ENCODE measurements around the gene PRKD3.
"Not testable (repeated sequence)": the region's sequence is repeated elsewhere in the genome, so short reads cannot be mapped to it uniquely, and the experiment has no call there.

PRKD3 gene

DNA sequence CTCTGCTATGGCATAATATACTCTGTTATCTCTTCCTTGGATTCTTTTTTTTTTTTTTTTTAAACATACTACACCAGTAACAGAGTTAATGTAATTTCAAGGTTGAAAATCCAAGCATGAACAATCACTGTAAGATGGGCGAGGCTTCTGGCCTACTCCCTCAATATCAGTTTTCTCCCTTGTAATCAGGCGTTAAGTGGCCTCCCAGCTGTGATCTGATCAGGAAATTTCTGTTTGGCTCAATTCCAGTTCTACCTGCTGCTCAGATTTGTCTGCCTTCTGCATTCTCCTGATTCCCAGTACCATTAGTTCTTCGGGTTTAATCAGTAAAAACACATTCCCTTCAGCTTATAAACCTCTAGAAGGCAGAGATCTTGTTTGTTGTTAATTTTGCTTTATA lies 18.6 kb downstream of the PRKD3 start:
- no peak for DNase-seq

DNA sequence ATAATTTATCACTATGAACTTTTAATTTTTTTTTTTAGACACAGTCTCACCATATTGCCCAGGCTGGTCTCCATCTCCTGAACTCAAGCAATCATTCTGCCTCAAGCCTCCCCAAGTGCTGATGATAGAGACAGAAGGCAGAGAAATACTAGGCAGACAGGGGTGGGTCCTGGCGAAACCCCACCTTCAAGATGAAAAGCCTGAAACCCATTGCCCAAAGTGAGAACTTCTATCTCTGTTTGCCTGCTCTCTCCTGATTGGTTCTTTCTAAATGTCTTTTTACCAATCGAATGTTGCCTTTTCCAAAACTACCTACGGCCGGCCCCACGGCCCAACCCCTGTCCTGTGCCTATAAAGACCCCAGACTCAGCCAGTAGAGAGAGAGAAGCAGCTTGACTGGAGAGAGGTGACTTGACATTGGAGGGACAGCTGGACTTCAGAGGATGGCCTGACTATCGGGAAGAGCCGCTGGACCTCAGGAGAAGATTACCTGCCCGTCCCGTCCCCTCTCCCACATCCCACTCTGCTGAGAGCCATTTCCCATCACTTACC lies 21.9 kb downstream of the PRKD3 start:
- DNase-seq = no peak

DNA sequence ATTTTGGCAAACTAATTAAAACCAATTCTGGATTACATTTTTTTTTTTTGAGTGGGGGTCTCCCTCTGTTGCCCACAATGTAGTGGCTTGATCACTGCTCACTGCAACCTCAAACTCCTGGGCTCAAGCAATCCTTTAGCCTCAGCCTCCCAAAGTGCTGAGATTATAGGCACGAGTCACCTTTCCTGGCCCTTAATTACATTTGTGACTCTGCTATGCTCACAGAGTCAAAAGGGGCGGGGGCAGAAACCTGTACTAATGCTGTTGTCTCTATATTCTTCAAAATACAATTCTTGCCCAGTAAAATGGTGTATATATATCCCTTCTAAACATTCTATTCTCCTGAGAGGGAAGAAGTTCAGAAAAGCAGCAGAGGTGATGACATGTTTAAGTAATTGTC lies 23.2 kb downstream of the PRKD3 start:
- DNase-seq = no peak

DNA sequence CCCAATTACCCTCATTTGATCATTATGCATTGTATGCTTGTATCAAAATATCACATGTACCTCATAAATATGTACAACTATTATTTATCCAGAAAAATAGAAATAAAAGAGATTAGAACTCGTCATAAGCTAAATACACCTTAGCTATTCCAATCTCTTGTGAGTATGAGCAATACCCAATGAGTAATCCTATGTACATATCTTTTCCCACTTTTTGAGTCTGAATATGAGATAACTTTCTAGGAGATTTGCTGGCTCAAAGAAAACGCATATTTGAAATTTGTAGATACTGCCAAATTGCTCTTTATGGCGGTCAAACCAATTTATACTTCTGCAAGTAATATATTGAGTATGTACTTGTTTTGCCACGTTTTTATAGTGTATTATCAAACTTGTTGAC lies 24.1 kb downstream of the PRKD3 start:
- DNase-seq = no peak

DNA sequence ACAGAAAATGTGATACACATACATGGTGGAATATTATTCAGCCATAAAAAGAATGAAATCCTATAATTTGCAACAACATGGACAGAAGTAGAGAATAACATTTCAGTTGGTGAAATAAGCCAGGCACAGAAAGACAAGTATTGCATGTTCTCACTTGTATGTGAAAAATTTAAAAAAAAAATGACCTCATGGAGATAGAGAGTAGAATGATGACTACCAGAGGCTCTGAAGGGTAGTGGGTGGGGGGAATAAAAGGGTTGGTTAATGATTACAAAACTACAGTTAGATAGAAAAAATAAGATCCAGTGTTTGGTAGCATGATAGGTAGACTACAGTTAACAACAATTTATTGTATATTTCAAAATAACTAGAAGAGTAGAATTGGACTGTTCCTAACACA lies 24.5 kb downstream of the PRKD3 start:
- no peak for DNase-seq

DNA sequence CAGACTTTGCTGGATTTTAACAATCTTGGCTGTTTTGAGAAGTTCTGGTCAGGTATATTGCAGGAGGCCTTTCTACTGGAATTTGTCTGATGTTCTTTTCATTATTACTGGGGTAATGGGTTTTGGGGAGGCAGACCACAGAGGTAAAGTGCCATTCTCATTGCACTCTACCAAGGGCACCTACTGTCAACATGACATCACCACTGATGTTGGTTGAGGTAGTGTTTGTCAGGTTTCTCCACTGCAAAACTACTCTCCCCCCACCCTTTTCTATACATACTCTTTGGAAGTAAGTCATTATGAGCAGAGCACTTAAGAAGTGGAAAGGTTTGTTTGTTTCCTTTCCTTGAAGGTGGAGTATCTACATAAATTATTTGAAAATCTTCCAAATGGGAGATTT lies 27.0 kb downstream of the PRKD3 start:
- no peak for DNase-seq

DNA sequence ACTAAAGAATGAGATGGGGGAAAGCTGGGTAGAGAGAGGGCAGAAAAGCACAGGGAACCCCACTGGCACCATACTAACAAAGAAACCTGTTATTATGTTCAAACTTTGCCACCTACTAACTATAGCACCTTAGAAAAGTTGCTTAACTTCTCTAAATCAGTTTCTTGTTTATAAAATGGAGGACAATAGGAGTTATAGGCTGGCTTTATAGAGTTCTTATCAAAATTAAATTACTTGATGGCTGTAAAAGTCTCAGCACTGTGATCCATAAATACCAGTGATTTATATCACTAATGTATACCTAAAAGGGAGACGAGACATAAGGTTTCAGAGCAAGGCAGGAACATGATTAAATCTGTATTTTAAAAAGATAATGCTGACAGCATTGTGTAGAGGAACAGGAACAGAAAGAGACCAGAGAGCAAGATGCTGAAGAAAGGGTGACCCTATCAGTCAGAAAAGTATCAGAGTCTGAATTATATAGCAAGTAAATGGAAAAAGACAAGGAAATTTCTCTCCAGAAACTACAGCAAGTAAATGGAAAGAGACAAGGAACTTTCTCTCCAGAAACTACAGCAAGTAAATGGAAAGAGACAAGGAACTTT lies 29.1 kb downstream of the PRKD3 start:
- DNase-seq = no peak

DNA sequence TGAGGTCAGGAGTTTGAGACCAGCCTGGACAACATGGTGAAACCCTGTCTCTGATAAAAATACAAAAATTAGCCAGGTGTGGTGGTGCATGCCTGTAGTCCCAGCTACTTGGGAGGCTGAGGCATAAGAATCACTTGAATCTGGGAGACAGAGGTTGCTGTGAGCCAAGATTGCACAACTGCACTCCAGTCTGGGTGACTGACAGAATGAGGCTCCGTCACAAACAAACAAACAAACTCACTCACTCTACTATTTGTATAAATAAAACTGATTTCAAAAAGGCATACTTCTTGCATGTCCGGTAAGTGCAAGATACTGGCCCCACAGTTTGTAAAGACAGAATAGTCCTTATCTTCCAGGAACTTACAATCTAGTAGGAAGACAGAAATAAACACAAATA lies 29.8 kb downstream of the PRKD3 start:
- not testable (repeated sequence) for DNase-seq

DNA sequence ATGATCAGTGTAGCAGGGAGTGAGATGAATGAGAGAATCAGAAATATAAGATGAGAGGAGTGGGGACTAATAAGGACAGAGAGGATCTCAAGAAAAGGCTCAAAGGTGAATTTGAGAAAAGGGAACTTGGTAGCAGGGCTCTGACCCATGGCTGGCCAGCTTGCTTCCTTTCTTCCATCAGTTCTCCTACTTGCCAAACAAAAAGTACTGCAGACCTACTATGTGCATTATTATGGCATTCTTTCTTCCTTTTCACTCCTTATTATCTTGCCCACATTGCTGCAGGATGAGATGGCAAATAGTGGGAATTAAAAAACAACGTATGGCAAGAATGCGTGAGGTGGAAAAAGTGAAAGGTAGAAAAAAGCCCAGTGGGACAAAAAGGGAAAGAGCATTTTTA lies 33.0 kb downstream of the PRKD3 start:
- DNase-seq = no peak

DNA sequence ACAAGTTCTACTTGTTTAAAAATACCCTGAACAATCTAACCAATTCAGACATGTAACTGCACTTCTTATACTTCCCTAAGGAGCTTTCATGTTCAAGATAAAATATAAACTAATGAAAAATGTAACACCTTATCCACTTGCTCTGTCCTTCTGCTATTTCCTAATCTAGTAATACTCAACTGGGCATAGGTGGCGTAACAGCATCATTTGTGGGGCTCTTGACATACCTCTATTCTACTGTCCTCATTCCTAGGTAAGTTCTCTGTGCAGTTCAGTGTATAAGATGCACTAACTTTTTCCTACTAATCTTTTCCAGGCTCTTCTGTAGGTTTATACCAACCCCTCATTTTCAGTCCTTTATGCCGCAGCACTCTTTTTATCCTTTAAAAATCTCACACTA lies 36.7 kb downstream of the PRKD3 start:
- DNase-seq = no peak

DNA sequence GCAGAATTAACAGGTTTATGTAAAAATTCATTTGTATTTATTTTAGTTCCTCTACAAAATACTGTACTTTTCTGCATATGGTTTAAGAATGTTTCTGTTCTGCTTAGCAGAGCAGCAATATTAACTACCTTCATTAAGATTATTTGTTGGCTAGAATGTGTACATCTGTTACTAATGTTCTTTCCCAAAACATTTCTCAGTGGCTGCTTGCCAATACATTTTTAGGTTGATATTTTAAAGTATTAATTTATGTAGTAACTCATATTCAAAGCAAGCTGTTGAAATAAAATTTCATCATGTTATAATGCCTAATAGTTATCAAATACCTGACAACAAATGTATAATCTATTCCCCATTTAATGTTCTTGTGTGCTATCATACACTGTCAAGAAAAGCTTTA lies 40.3 kb downstream of the PRKD3 start:
- DNase-seq = no peak

DNA sequence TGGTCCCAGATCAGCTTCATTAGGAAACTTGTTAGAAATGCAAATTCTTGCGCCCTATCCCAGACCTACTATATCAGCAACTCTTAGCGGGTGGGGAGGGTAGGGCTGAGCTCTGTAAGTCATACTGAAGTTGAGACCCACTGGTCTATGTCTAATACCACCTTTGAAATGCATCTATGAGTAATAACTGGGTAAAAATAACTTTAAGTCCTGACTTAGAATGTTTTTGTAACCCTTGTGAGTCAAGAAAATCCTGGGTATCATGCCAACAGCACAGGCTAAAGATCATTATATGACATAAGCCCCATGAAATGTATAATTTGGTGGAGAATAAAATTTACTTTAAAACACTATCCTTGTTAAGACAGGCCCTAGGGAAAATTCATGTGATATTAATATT lies 41.4 kb downstream of the PRKD3 start:
- DNase-seq = no peak

DNA sequence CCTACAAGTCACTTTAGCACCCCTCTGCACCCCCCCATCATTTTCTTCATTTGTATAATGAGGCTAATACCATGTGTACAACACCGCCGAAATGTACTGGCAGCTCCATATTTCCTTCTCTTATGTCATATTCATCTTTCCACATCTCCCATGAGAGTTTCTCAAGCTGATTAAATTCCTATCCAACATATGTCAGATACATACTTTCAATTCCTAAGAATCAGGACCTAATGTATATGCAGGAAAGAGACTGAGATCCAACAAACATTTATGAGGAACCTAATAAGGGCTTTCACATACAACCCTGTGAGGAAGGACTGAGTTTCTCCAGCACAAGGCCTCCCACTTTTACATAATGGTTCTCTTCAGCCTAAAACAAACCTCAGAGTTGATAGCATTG lies 41.9 kb downstream of the PRKD3 start:
- no peak for DNase-seq

DNA sequence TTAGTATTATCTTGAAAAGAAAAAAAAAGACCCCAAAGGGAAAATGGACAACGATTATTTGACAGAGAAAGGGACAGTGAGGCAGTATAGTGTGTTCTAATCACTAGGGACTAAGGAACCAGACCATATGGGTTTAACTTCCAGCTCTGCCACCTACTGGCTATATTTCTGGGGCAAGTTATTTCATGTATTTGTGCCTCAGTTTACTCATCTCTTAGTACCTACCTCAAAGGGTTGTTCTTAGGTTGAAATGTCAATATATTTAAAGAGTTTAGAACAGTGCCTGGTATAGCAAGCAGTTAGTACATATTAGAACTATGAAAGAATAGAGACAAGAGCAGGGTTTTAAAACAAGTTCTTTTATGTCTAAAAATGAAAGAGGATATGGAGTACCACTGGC lies 42.7 kb downstream of the PRKD3 start:
- no peak for DNase-seq

DNA sequence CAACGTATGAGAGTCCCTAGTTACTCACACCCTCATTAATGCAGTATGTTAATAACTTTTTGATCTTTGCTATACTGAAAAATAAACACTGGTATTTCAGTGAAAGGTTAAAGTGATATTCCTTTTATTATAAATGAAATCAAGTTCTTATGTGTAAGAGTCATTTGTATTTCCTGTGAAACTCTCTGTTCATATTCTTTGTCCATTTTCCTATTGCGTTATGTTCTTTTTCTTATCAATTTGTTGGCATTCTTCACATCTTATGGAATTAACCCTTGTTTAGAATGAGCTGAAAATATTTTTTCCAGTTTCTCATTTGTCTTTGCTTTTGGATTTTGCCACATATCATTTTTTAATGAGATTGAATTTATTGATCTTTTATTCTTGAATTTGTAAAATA lies 48.3 kb downstream of the PRKD3 start:
- no peak for DNase-seq

Measured in GF-D8 (cell line).